ENCODE data around the gene MTMR3.

DNA sequence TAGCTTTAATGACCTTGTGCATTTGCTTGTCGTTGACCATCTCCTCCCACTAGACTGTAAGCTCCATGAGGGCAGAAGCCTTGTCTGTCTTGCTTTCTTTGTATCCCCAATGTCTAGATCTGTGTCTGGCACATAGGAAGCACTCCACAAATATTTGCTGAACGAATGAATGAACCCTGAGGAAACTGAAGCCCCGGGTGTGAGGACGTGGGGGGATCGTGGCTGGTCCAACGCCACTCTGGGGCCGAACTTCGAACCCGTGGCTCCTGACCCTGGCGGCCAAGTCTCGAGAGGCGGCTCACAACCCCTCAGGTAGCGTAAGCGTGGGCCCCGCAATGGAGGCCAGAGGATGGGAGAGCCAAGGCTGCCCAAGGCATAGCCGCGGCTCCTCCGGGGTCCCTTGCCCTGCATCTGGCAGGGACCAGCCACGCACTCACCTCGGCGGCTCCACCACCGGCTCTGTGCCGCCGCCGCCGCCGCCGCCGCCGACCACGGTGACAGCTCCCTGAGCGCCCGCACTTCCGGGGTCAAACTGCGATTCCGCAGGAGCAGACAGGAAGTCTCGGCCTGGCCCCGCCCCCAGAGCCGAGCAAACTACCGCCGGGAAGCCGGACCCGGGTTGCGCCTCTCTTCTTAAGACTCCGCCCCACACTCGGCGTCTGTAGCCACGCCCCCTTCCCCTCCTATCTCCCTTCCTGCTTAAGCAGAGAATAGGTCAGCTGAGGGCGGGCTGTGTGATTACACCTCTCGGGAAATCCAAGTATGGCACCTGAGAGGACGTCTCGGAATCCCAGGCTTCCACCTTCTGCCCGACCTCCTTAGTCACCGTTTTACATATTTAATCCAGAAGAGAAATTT lies 45.0 kb upstream of the MTMR3 start, which contains the start of gene ASCC2:
- no peak for TF ChIP-seq EZH2 (IDR thresholded peaks at IDR 0.05; ENCODE audit: low read length, unreplicated experiment)
- TF ChIP-seq, protein P1, sequence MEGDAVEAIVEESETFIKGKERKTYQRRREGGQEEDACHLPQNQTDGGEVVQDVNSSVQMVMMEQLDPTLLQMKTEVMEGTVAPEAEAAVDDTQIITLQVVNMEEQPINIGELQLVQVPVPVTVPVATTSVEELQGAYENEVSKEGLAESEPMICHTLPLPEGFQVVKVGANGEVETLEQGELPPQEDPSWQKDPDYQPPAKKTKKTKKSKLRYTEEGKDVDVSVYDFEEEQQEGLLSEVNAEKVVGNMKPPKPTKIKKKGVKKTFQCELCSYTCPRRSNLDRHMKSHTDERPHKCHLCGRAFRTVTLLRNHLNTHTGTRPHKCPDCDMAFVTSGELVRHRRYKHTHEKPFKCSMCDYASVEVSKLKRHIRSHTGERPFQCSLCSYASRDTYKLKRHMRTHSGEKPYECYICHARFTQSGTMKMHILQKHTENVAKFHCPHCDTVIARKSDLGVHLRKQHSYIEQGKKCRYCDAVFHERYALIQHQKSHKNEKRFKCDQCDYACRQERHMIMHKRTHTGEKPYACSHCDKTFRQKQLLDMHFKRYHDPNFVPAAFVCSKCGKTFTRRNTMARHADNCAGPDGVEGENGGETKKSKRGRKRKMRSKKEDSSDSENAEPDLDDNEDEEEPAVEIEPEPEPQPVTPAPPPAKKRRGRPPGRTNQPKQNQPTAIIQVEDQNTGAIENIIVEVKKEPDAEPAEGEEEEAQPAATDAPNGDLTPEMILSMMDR (conservative IDR thresholded peaks at IDR 0.05; ENCODE audit: low read depth, low read length), result no peak

All from PC-3 (cell line).